Measurements from ENCODE around the gene MACF1.
"Not testable (repeated sequence)": the region's sequence is repeated elsewhere in the genome, so short reads cannot be mapped to it uniquely, and the experiment has no call there.

Gene MACF1

DNA sequence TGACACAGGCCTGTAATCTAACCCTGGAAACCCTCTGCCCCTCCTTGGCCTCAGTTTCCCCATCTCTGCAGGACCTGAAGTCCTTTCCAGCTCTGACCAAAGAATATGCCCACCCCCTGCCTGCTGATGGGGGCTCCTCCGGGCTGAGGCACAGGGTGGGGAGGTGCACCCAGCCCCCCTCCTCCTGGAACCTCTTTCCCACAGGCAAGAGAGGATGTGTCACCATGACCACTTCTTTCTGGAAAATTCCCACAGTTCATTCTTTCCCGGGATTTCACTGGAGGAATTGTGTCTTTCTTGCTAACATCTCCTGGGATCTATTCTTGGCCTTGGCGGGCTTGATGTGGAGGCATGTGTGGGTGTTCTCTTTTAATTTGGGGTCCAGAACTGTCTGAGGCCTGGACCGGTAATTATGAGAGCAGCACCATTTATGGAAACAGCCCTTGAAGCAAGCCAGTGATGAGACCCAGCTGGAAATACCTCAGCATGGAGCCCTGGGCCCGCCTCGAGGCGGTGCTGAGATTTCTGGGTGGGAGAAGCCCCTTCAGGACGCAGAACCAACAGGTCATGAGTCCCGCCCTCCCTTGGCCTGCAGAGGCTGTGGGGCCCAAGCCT, 293.7 kb downstream of the MACF1 start:
- DNase-seq, result not testable (repeated sequence)

DNA sequence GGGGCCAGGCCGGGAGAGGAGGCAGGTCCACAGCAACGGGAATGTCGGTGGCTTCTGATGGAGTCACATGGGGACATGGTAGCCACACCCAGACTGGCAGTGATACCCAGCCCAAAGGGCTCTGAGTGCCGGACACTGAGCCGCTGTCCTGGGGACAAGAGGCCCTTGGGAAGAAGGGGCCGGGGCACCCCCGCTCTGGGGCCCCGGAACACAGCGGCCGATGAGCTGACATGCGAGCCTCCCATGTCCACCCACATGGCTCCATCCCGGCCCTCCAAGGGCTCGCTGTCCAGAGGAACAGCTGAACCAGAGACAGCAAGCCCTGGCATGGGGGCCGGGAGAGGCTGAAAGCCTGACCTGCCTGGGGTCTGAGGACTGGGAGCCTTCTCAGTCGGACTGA, 294.3 kb downstream of the MACF1 start:
- DNase-seq, result not testable (repeated sequence)

DNA sequence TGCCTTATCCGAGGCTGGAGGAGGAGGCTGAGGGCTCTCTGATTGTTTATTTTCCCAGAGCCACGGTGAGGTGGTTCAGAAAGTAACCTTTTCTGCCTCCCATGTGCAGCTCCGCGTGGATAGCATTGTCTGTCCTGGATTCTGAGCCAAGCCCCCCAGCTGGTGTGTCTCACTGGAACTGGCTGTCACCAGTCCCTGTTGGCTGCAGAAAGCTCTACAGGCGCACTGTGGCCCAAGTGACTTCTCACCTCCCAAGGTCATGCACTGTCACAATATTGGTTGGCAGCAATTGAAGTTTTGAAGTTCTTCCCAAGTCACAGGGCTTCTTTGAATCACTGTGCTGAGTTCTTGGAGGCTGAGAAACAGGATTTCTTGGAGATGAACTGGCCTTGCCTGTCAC, 295.2 kb downstream of the MACF1 start:
- no peak for DNase-seq

DNA sequence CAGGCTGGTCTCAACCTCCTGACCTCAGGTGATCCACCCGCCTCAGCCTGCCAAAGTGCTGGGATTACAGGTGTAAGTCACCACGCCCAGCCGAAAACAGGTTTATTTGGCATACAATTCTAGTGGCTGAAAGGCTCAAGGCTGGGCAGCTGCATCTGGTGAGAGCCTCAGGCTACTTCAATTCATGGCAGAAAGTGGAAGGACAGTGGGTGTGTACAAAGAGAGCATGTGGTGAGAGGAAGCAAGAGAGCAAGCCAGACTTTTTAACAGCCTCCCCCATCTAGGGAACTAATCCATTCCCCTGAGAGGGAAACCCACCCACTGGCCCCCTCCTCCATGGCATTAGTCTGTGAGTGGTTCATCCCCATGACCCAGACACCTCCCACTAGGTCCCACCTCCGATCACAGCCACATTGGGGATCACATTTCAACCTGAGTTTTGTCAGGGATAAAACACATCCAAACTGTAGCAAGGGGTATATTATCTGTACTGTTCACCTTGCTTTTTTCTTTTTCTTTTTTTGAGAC, 296.4 kb downstream of the MACF1 start:
- DNase-seq, result no peak

DNA sequence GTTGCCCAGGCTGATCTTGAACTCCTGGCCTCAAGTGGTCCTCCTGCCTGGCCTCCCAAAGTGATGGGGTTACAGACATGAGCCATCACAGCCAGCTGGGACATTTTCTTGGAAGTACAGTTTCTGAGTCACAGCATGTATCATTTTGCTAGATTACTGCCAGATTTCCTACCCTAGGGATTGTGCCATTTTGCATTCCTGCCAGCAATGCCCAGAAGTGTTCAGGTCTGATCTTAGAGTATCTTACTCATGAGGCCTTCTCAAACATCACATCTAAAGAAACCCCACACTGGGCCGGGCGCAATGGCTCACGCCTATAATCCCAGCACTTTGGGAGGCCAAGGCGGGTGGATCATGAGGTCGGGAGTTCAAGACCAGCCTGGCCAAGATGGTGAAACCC, 297.2 kb downstream of the MACF1 start:
- no peak for DNase-seq

DNA sequence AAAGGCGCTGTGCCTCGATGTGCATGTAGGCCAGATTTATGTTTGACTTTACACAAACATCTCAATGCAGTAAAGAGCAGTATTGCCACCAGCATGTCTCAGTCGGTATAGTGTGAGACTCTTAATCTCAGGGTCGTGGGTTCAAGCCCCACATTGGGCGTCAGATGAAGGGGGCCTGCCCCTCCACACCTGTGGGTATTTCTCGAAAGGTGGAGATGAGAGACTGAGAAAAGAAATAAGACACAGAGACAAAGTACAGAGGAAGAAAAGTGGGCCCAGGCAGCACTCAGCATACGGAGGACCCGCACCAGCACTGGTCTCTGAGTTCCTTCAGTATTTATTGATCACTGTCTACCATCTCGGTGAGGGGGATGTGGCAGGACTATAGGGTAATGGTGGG, 299.9 kb downstream of the MACF1 start:
- not testable (repeated sequence) for DNase-seq

DNA sequence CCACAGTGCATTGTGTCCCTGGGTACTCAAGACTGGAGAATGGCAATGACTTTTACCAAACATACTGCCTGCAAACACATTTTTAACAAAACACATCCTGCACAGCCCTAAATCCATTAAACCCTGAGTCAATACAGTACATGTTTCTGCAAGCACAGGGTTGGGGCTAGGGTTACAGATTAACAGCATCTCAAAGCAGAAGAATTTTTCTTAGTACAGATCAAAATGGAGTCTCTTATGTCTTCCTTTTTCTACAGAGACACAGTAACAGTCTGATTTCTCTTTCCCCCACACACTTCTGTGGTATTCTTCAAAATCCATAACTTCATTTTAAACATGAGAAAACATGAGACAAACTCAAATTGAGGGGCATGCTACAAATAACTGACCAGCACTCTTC, 300.8 kb downstream of the MACF1 start:
- no peak for DNase-seq

DNA sequence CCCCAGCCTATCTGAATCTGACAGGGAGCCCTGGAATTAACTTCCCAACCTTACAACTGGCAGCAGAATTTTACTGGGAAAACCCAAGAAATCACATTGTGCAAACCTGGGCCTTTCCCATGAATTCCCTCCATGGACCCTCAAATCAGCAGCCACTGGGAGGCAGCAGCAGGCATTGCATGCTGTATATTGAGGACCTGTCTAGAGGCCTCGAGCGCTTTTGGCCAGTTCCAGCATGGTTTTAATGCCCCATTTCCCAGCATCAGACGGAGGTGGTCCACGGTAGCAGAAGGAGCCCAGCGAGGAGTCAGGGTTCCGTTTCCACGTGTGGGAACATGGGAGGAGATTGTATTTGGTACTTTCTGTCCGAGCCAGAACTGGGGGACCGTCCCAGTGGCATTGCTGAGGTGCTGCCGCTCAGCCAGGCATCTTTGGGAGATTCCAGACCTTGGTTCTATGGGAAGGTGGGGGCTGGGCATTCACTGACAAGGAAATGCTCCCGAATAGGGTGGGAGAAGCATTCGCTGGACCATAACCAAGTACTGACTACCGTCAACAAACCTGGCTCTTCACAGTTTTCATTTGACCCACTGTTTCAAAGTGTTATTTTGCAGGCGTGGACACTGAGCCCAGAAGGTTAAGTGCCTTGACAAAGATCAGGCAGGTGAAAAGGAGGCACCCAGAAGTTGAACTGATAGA, 302.9 kb downstream of the MACF1 start:
- DNase-seq, result no peak

DNA sequence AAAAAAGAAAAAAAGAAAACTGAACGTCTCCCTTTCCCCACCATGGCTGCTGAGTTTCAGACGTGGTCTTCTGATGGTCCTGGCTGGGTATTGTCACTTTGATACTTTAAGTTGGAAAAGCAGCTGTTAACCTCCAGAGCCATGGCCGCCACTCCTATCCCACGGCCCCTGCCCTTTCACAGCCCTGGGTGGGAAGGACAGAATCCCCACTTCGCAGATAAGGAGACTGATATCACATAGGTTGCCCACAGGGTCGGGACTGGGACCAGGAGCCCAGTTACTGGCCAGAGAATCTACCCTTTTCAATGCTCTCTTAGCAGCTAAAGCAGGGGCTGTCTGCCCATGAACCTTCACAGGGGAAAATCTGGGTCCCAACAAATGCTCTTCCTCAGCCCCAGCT, 303.8 kb downstream of the MACF1 start:
- no peak for DNase-seq

DNA sequence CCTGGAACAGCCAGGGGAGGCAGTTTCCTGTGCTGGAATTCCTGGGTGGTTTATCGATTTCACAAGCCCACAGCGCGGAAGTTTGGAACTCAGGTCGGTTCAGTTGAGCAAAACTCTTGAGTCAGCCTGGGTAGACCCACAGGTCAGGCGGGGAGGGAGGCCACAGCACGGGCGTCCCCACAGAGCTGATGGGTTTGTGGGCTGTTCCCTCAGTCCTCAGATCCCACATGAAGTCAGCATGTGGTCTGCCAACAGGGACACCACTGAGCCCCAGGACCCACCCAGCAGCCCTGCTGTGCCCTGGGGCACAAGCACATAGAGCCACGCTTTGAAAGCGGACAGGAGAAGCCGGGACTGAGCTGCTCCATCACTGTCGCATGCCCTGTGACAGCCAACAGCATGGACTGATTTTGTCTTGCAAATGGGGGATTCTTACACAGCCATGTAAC, 304.4 kb downstream of the MACF1 start:
- no peak for DNase-seq

DNA sequence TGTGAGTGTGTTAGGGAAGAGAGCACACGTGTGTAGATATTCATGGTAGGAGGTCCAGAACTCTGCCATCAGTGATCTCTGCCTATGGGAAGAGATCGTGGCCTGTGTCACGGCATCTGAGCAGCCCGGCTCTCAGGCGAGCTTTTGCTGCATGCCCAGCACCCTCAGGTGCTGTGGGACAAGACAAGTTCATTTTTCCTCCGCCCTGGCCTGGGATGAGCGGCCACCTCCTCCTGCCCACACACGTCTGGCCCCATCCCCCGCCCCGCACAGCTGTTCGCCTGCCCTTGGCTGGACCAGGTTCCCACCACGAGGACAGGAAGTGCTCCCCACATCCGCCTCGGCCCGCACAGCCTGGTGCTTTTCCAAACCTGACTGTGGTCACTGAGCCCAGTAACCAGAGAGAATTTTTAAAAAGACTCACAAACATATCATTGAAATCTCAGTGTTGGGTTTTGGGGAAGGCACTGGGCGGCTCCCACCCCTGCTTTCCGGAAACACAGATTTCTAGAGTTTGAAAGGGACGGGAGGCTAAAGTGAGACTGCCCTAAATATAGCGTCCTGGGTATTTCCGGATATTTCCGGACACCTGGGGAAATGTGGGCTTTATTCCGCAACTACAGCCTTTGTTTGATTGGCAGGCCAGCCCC, 305.0 kb downstream of the MACF1 start:
- DNase-seq, result no peak

DNA sequence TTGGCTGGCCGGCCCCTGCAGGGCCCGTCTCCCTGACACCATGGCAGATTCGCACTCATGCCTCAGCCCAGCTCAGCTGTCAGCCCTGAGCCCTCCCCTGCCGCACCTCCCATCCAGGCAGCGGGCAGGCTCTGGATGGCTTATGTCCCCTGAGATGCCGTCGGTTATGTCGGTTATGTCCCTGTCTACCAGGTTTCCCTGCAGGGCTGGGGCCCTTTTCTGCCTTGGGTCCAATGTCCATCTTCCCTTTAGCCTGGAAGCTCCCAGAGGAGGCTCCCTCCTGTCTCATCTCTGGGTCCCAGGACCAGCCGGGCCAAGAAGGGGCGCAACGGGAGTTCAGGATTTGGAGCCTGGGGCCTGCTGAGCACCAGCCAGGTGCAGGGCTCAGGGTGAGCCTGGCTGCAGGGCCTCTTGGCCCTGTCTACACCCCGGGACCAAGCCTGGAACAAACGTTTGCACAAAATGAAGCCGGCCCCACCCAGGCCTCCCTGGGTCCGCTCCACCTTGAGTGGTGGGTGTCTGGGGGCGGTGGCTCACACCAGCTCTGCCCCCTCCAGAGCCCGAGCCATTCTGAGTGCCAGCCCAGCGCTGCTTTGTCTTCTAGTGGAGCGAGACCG, 306.2 kb downstream of the MACF1 start:
- not testable (repeated sequence) for DNase-seq

DNA sequence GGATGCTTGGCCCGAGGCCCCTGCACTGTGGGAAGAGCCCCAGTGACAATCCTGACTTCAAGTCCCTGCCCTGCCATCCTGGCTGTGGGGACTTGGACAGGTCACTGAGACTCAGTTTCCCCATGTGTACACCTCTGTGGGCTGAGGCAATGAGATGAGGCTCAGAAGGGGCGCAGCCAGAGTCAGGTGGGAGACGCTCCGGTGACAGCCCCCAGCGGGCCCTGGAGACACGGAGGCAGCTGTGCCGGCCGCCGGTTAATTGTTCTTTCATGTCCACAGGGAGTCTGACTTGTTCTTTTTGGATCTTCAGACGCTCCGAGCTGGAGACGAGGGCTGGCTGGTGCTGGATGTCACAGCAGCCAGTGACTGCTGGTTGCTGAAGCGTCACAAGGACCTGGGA, 307.0 kb downstream of the MACF1 start:
- not testable (repeated sequence) for DNase-seq

DNA sequence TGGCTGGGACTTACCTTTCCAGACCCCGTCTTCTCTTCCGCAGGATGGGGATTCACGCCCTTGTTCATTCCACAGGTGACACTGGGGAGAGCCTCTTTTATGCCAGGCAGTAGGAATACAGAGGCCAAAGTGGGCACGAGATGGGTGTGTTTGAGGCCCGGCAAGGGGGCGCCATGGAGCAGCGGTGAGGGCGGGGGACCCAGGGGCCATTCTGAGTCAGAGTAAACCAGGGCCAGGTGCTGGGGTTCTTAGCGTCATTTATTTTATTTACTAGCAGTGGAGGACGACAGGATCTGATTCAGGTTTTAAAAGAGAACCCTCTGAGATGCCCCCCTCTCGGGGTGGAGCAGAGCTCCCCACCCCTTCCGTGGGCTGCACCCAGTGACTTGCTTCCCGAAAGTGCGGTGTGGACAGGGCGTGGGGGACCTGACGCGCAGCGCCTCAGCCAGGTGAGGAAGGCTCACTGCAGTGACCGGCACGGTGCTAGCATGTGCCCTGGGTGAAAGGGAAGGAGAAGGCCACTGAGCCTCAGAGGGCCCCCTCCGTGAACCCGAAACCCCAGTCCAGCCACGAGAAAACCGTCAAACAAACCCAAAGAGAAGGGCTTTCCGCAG, 307.8 kb downstream of the MACF1 start:
- not testable (repeated sequence) for DNase-seq

DNA sequence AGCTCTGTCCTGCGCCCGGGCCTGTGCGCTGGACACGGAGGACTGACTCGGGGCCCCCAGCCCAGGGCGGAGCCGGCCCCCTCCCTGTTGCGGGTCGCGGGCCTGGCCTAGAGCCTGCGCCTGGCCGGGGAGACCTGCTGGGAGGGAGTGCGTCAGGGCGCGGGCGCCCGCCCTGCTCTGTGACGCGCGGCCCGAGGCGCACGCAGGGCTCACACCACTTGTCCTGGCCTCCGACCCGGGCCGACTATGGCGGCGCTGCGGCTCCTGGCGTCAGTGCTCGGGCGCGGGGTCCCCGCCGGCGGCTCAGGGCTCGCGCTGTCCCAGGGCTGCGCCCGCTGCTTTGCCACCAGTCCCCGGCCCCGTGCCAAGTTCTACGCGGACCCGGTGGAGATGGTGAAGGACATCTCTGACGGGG, 310.2 kb downstream of the MACF1 start:
- not testable (repeated sequence) for DNase-seq

DNA sequence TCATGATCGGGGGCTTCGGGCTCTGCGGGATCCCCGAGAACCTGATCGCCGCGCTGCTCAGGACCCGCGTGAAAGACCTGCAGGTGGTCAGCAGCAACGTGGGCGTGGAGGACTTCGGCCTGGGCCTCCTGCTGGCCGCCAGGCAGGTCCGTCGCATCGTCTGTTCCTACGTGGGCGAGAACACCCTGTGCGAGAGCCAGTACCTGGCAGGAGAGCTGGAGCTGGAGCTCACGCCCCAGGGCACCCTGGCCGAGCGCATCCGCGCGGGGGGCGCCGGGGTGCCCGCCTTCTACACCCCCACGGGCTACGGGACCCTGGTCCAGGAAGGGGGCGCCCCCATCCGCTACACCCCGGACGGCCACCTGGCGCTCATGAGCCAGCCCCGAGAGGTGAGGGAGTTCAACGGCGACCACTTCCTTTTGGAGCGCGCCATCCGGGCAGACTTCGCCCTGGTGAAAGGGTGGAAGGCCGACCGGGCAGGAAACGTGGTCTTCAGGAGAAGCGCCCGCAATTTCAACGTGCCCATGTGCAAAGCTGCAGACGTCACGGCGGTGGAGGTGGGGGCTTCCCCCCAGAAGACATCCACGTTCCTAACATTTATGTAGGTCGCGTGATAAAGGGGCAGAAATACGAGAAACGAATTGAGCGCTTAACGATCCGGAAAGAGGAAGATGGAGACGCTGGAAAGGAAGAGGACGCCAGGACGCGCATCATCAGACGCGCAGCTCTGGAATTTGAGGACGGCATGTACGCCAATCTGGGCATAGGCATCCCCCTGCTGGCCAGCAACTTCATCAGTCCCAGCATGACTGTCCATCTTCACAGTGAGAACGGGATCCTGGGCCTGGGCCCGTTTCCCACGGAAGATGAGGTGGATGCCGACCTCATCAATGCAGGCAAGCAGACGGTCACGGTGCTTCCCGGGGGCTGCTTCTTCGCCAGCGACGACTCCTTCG, 310.9 kb downstream of the MACF1 start:
- not testable (repeated sequence) for DNase-seq

DNA sequence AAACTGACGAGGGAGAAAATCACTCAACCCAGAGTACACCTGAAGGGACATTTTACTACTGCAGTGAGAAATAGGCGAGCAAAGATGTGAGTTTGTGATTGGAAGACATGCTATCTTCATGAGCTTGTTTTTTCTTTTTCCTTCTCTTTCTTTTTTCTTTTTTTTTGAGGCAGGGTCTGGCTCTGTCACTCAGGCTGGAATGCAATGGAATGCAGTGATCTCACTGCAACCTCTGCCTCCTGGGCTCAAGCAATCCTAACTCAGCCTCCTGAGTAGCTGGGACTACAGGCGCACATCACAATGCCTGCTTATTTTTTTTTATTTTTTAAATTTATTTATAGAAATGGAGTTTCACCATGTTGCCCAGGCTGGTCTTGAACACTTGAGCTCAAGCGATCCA, 312.3 kb downstream of the MACF1 start:
- DNase-seq, result not testable (repeated sequence)

DNA sequence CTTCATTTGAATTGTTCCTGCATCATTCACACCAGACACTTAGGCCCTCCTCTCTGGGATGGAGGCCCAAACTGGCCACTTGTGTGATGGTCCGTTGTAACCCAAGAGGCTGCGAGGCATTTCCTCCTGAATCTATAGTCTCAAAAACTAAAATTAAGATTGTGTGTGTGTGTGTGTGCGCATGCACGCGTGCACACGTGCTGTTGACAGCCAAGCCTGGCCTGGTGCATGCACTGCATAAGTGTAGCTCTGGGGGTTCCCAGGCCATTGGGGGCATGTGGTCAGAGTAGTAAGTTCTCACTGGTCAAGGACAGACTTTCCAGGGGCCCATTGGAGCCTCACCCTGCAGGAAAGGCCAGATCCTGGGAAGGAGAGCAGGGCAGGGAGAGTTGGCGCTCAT, 313.4 kb downstream of the MACF1 start:
- DNase-seq, result not testable (repeated sequence)

DNA sequence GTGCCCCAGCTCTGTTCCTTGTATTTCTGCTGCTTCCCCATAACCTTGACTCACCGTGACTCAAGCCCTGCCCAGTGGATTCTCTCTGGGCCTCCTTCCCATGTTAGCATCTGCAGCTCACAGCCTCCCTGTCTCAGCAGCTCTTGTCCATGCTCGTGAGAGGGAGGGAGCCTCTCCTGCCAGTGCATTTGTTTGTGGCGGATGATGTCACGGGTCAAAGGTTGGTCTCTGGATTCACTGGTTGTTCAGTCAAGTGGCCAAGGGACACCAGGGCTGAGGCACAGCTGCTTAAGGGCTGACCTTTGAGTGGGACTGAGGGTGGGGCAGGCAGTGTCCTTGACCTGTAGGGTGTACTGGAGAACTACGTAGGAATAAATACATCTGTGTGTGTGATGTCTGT, 314.9 kb downstream of the MACF1 start:
- DNase-seq, result not testable (repeated sequence)

DNA sequence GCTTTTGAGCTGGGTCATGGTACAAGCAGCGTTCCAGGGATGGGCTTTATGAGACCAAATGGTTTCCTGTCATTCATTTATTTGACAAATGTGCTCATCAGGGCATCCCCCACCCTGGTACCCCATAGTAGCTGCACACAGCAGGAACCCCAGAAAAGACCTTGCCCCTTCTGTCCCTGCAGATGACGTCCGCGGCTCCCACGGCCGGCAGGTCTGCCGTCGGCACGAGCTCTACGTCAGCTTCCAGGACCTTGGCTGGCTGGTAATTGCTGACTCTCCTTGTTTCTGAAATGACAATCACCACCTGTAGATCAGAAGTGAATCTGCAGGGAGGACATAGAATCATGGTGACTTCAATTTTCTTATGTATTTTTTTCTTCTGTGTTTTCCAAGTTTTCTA, 317.7 kb downstream of the MACF1 start:
- not testable (repeated sequence) for DNase-seq

DNA sequence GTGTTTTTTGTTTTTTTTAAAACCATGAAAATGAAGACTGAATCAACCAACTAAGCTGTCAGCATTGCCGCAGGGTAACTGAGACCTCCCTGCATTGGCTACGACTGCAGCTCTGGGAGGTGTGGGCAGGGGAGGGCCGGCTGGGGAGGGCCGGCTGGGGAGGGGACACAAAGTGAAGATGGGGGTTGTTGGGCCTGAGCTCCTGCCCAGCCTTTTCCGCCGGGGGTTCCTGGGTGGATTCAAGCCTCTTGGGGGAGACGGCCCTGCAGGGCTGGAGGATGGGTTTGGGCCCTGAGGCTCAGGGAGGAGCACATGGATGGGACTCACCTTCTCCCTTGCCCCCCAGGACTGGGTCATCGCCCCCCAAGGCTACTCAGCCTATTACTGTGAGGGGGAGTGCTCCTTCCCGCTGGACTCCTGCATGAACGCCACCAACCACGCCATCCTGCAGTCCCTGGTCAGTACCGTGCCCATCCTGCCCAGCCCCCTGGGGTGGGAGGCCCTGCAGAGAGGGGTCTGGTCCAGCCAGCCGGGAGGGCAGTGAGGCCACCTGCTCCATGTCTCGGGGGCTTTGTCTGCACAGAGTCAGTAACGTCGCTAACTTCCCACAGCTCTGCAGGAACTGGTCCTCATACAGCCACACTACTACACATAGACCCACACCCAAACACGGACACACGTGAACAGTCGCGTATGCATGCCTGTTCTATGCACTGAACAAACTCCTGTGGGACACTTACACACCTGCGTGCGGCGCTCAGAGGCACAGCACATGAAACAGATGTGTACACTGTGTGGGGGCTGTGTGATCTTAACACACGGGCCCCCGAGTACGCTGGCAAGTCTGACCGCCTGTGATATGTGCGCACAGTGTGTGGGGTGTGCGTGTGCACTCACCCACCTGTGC, 318.4 kb downstream of the MACF1 start:
- no peak for DNase-seq
